GM19324 (cell line): ENCODE results near the gene OR2L2.
"Not testable (repeated sequence)": the region's sequence is repeated elsewhere in the genome, so short reads cannot be mapped to it uniquely, and the experiment has no call there.

Experiments
- ATAC-seq: cut with Tn5 transposase; IDR thresholded peaks from one replicate; pipeline ENCODE4 v1.9.1; 2021; ENCODE audit warnings: mild to moderate bottlenecking, moderate library complexity; ENCODE audit not compliant: unreplicated experiment, low FRiP score

OR2L2 gene

GRCh38 chr1:248029770-248030169 lies at the start of gene OR2L2:
Gene OR2L2 (plus strand): TSS chr1:248030070. CDS start chr1:248038268, 8,198 bp downstream.
- no peak for ATAC-seq

DNA sequence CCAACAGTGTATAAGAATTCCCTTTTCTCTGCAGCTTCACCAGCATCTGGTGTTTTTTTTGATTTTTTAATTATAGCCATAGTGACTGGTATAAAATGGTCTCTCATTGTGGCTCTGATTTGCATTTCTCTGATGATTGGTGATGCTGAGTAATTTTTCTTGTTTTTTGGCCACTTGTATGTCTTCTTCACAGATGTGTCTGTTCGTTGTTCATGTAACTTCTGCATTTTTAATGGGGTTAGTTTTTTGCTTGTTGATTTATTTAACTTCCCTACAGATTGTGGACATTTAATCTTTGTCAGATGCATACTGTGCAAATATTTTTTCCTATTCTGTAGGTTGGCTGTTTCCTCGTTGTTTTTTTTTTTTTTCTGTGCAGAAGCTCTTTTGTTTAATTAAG lies 36.9 kb upstream of the OR2L2 start:
- ATAC-seq: no peak

- ATAC-seq: no peak
These were observed 31.1 kb upstream of the OR2L2 start for GRCh38 chr1:247998811-247999210.

DNA sequence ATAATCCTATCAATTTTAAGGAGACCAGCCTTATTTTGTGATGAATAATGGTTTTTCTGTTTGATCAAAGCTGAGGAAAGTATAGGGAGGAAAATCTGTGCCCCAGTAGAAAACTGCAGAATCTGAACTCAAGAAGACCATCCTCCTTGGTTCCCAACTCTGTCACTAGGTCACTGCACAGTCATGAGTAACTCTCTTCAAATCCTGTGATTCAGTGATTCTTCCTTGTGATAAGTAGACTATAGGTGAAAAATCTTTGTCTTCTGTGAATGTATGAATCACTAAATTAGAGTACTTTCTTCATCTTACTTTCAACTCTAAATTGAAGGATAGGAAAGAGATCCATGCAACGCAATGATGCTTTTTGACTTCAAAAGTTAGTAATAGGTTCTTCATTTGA lies 29.7 kb upstream of the OR2L2 start:
- no peak for ATAC-seq

GRCh38 chr1:248007778-248008177 lies 22.1 kb upstream of the OR2L2 start:
- ATAC-seq: no peak

DNA sequence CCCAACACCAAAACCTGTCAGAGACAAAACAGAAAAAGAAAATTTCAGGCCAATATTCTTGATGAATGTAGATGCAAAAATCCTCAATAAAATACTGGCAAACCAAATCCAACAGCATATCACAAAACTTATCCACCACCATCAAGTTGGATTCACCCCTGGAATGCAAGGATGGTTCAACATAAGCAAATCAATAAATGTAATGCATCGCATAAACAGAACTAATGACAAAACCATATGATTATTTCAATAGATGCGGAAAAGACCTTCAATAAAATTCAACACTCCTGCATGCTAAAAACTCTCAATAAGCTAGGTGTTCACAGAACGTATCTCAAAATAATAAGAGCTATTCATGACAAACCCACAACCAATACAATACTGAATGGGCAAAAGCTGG lies 20.2 kb upstream of the OR2L2 start:
- ATAC-seq: no peak

GRCh38 chr1:248013229-248013710 lies 16.6 kb upstream of the OR2L2 start, which contains the start of gene OR2L5:
Gene OR2L5 (plus strand): TSS chr1:248013660. CDS start chr1:248021948, 8,288 bp downstream.
- ATAC-seq: no peak

DNA sequence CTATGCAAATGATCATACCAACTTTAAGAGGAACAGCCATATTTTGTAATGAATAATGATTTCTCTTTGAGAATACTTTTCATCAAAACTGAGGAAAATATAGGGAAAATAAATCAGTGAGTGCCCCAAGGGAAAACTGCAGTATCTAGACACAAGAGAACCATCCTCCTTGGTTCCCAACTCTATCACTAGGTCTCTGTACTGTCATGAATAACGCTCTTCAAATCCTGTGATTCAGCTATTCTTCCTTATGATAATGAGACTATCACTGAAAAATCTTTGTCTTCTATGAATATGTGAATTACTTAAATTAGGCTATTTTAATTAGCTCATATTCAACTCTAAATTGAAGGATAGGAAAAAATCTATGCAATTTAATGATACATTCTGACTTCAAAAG lies 14.1 kb upstream of the OR2L2 start:
- ATAC-seq: no peak

- ATAC-seq: no peak
These were observed 15.3 kb downstream of the OR2L2 start for GRCh38 chr1:248045209-248045608.

GRCh38 chr1:248046536-248046935 lies 16.7 kb downstream of the OR2L2 start, which contains the start of gene OR2L3:
Gene OR2L3 (plus strand): TSS chr1:248046836. CDS start chr1:248060682, 13,846 bp downstream.
- ATAC-seq: no peak

DNA sequence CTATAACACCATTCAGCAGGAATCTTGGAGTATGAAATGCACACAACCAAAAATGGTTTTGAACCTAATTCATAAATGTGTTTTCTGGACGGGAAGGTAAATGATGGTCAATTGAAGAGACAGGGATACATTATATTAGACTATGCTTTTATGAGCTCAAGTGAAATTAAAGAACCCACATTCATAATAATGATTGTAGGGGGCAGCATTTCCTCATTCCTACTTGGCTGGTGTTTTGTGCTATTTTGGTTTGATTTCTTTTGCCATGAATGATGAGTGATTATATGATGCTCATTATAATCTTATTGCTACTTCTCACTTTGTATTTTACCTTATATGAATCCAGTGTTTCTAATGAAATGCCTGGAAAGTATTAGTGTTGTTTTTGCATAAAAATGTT lies 17.1 kb downstream of the OR2L2 start:
- no peak for ATAC-seq

DNA sequence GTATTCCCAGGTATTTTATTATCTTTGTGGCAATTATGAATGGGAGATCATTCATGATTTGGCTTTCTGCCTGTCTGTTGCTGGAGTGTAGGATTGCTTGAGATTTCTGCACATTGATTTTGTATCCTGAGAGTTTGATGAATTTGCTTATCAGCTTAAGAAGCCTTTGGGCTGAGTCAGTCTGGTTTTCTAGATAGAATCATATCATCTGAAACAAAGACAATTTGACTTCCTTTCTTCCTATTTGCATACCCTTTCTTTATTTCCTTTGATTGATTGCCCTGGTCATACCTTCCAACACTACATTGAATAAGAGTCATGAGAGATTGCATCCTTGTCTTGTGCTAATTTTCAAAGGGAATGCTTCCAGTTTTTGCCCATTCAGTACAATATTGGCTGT lies 24.8 kb downstream of the OR2L2 start:
- ATAC-seq: no peak

DNA sequence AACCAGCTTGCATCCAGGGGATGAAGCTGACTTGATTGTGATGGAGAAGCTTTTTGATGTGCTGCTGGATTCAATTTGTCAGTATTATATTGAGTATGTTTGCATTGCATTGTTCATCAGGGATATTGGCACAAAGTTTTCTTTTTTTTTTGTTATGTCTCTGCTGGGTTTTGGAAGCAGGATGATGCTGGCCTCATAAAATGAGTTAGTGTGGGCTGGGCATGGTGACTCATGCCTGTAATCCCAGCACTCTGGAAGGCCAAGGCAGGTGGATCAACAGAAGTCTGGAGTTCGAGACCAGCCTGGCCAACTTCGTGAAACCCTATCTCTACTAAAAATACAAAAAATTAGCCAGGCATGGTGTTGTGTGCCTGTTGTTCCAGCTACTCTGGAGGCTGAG lies 25.4 kb downstream of the OR2L2 start:
- no peak for ATAC-seq

GRCh38 chr1:248065071-248065470 lies 35.2 kb downstream of the OR2L2 start:
- ATAC-seq: no peak

- no peak for ATAC-seq
These were observed 35.7 kb downstream of the OR2L2 start for GRCh38 chr1:248065604-248066003.

DNA sequence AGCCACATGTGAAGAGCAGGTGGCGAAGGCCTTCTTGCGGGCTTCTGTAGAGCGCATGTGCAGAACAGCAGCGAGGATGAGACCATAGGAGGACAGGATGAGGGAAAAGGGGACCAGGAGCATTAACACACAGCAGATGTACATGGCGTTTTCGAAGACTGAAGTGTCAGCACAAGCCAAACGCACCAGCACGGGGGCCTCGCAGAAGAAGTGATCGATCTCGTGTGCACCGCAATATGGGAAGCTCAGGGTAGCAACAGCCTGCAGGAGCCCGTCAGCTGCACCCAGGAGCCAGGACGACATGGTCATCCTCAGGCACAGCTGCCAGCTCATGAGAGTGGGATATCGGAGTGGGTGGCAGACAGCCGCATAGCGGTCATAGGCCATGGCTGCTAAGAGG lies 54.0 kb downstream of the OR2L2 start:
- ATAC-seq: not testable (repeated sequence)
